Stimulated activated memory B cell treated with anti-CD40 and anti-IgM and Interleukin-4, amounts not matched to agents 10 μg/mL and 1 μg/mL and 100 μg/mL, for 72 hours (primary cell): ENCODE measurements around the gene TRPM4.

ENCODE experiments used
- ATAC-seq: fragments of 150-1000 bp; cut with Tn5 transposase; 2 replicates; pipeline ENCODE4 v1.10.0; 2021
- H3K27ac Mint-ChIP-seq: one replicate; pipeline ENCODE4 v1.8.0; 2022; ENCODE audit warnings: mild to moderate bottlenecking, mixed read lengths
- H3K27me3 Mint-ChIP-seq: one replicate; pipeline ENCODE4 v1.8.0; 2022; ENCODE audit warnings: mixed read lengths
- H3K36me3 Mint-ChIP-seq: one replicate; pipeline ENCODE4 v1.8.0; 2022; ENCODE audit warnings: mixed read lengths
- H3K4me1 Mint-ChIP-seq: one replicate; pipeline ENCODE4 v1.8.0; 2022; ENCODE audit warnings: mixed read lengths
- H3K4me3 Mint-ChIP-seq: one replicate; pipeline ENCODE4 v1.8.0; 2022; ENCODE audit warnings: mild to moderate bottlenecking, moderate library complexity, mixed read lengths
- H3K9me3 Mint-ChIP-seq: one replicate; pipeline ENCODE4 v1.8.0; 2022; ENCODE audit warnings: mixed read lengths

The TRPM4 gene

DNA sequence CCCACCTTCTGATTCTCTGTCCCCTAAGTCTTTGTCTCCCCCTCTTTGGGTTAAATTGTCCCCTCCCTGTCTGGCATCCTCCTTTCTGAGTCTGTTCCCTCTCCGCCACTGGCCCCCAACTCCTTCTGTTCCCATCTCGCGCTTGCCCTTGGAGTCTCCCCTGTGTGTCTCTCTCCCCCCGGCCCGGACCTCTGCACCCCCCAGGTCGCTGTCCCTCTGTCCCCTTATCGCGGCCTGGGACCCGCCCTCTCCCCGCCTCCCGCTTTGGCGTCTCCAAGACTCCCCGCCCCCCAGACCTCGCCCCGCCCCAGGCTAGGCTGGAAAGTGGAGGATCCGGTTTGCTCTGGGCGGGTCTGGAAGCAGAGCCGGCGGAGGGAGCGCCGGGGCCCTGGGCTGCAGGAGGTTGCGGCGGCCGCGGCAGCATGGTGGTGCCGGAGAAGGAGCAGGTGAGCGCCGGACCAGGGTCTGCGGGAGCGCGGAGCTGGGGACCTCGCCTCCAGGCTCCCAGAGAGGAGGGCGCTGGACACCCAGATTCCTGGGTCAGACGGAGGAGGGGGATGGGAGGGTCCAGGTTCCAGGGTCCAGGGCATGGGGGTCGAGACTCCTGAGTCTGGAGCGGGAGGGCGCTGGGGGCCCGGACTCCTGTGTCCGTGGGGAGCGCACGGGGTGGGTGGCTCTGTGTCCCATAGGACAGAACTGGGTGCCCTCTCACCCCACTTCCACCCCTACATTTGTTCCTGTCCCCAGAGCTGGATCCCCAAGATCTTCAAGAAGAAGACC is at the start of gene TRPM4:
TSS of gene TRPM4 (plus strand) at position 348 of the 780 bp plus-strand sequence. CDS start at position 423, 75 bp downstream.
- Mint-ChIP-seq H3K27ac (no peak within 1 kb of the TSS), H3K27me3 (peaks cover 94% of the 10 kb centered on the region), H3K4me1 (peaks cover 15% of the 10 kb centered on the region), H3K36me3 (peaks cover 6% of the 10 kb centered on the region), H3K9me3 (peaks cover 13% of the 10 kb centered on the region), H3K4me3 (peak within 1 kb of the TSS; percentile 49)
- ATAC-seq, result peak; percentile 56

- Mint-ChIP-seq H3K4me1 (peaks cover 28% of the 10 kb centered on the region), H3K4me3 (no peak overlapping the region), H3K27me3 (no peaks in the 10 kb centered on the region), H3K9me3 (no peaks in the 10 kb centered on the region), H3K36me3 (peaks cover 40% of the 10 kb centered on the region), H3K27ac (no peak overlapping the region)
- ATAC-seq, result no peak
These were observed 48.5 kb upstream of the TRPM4 start for GRCh38 chr19:49109051-49109450.

- no peaks in the 10 kb centered on the region for H3K9me3 Mint-ChIP-seq
- peaks cover 26% of the 10 kb centered on the region for H3K4me1 Mint-ChIP-seq
- H3K27me3 Mint-ChIP-seq, result no peaks in the 10 kb centered on the region
- H3K36me3 Mint-ChIP-seq, result peaks cover 33% of the 10 kb centered on the region
- no peak for ATAC-seq
- no peak overlapping the region for H3K4me3 Mint-ChIP-seq
- H3K27ac Mint-ChIP-seq, result no peak overlapping the region
These were observed 47.9 kb upstream of the TRPM4 start for GRCh38 chr19:49109569-49110233.

- Mint-ChIP-seq H3K27me3 (no peaks in the 10 kb centered on the region), H3K36me3 (peaks cover 25% of the 10 kb centered on the region), H3K27ac (no peak overlapping the region), H3K9me3 (no peaks in the 10 kb centered on the region), H3K4me3 (no peak overlapping the region), H3K4me1 (peaks cover 26% of the 10 kb centered on the region)
- ATAC-seq, result no peak
These were observed 47.0 kb upstream of the TRPM4 start for GRCh38 chr19:49110567-49110966.

DNA sequence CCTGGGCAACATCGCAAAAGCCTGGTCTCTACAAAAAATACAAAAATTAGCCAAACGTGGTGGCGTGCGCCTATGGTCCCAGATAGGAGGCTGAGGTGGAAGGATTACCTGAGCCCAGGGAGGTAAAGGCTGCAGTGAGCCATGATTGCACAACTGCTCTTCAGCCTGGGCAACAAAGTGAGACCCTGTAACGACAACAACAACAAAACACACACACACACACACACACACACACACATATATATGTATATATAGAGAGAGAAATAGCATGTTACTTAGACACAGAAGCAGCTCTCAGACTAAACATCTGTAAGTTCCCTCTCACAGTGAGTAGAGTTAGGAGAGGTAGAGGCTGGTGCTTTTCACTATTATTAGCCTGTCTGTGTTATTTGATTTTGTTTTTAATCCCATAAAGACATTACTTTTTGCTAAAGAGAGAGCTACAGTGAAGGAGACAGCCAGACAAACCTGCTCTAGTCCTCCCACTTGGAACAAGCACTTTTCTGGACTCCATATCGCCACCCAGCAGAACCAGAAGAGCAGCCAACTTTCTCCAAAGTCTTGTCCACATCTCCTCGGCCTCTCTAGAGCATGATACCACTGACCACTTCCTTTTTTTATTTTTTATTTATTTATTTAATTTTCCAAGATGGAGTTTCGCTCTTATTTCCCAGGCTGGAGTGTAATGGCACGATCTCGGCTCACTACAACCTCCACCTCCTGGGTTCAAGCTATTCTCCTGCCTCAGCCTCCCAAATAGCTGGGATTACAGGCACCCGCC is 46.2 kb upstream of the TRPM4 start:
- ATAC-seq, result no peak
- H3K27ac Mint-ChIP-seq, result no peak overlapping the region
- H3K27me3 Mint-ChIP-seq, result no peaks in the 10 kb centered on the region

GRCh38 chr19:49113762-49114629 is 43.6 kb upstream of the TRPM4 start, which contains the start of gene LIN7B:
TSS of gene LIN7B (plus strand) at chr19:49114370. CDS start at chr19:49114405, 35 bp downstream.
- Mint-ChIP-seq H3K4me3 (peak within 1 kb of the TSS; percentile 82), H3K9me3 (no peaks in the 10 kb centered on the region), H3K27me3 (no peaks in the 10 kb centered on the region), H3K36me3 (peaks cover 3% of the 10 kb centered on the region), H3K27ac (peak within 1 kb of the TSS; percentile 4), H3K4me1 (peaks cover 45% of the 10 kb centered on the region)
- ATAC-seq, result peak; percentile 80

More for the DNA sequence above, 46.2 kb upstream of the TRPM4 start:
- peaks cover 30% of the 10 kb centered on the region for H3K4me1 Mint-ChIP-seq
- no peak overlapping the region for H3K4me3 Mint-ChIP-seq
- H3K36me3 Mint-ChIP-seq, result peaks cover 25% of the 10 kb centered on the region
- no peaks in the 10 kb centered on the region for H3K9me3 Mint-ChIP-seq

DNA sequence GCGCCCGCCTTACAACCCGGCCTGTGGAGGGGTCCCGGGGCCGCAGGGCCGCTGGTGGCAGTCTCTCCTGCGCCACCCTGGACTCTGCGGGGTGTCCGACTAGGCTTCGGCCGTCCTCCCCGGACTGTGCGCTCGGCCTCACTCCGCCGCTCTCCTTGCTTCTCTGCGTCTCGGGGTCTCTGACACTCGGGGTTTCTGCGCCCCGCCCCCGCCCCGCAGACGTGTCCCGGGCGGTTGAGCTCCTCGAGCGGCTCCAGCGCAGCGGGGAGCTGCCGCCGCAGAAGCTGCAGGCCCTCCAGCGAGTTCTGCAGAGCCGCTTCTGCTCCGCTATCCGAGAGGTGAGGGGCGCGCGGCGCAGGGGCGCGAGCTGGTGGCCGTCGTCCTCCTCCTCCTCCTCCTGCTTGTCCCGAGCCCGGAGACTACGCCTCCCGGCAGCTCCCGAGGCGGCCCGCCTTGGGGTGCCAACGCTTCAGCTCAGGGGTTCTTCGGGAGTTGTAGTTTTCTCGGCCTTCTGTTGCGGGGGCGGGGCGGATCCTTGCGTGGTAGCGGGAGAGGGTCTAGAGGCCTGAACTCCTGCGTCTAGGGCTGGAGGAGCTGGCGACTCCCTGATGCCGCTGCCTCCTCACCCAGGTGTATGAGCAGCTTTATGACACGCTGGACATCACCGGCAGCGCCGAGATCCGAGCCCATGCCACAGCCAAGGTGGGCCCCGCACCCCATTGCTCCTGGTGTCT is 42.8 kb upstream of the TRPM4 start:
- no peaks in the 10 kb centered on the region for H3K36me3 Mint-ChIP-seq
- H3K27ac Mint-ChIP-seq, result no peak overlapping the region
- ATAC-seq, result no peak
- H3K4me3 Mint-ChIP-seq, result peak overlapping the region; percentile 78
- peaks cover 46% of the 10 kb centered on the region for H3K4me1 Mint-ChIP-seq
- no peaks in the 10 kb centered on the region for H3K9me3 Mint-ChIP-seq
- H3K27me3 Mint-ChIP-seq, result no peaks in the 10 kb centered on the region

GRCh38 chr19:49116544-49116943 is 41.0 kb upstream of the TRPM4 start:
- H3K4me1 Mint-ChIP-seq, result peaks cover 59% of the 10 kb centered on the region
- H3K9me3 Mint-ChIP-seq, result no peaks in the 10 kb centered on the region
- no peak overlapping the region for H3K27ac Mint-ChIP-seq
- no peak overlapping the region for H3K4me3 Mint-ChIP-seq
- H3K27me3 Mint-ChIP-seq, result peaks cover 14% of the 10 kb centered on the region
- ATAC-seq, result no peak
- no peaks in the 10 kb centered on the region for H3K36me3 Mint-ChIP-seq

DNA sequence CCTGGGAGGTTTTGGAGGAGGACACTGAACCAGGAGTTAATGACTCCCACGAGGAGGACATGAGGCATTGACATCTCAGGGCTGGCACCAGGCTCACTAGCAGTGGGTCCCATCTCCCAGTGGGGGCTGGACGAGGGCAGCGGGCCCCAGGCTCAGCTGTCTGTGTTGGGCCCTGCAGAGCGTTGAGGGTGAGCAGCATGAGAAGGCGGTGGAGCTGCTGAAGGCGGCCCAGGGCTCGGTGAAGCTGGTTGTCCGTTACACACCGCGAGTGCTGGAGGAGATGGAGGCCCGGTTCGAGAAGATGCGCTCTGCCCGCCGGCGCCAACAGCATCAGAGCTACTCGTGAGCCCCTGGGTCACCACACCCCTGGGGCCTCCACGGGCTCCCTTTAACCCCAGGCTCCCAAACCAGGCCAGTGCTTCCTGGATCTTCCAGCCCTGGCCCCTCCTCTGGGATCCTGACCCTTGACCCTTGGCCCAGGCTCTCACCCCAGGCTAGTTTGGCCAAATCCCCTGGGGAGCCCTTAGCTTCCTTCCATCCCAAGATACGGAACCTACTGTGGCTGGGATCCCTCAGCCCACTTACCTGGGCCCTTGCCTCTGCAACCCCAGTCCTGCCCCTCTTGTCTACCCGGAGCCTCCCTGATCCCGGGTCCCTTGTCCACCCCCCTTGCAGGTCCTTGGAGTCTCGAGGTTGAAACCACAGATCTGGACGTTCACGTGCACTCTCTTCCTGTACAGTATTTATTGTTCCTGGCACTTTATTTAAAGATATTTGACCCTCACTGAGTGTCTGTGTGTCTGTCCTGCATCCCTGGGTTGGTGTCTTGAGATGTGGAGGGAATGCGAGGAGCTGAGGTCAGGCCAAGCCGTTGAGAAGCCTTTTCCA is 39.7 kb upstream of the TRPM4 start:
- no peak for ATAC-seq
- peaks cover 14% of the 10 kb centered on the region for H3K27me3 Mint-ChIP-seq
- H3K9me3 Mint-ChIP-seq, result no peaks in the 10 kb centered on the region
- peak overlapping the region; percentile 87 for H3K4me3 Mint-ChIP-seq
- no peaks in the 10 kb centered on the region for H3K36me3 Mint-ChIP-seq
- peaks cover 59% of the 10 kb centered on the region for H3K4me1 Mint-ChIP-seq
- peak overlapping the region; percentile 94 for H3K27ac Mint-ChIP-seq

DNA sequence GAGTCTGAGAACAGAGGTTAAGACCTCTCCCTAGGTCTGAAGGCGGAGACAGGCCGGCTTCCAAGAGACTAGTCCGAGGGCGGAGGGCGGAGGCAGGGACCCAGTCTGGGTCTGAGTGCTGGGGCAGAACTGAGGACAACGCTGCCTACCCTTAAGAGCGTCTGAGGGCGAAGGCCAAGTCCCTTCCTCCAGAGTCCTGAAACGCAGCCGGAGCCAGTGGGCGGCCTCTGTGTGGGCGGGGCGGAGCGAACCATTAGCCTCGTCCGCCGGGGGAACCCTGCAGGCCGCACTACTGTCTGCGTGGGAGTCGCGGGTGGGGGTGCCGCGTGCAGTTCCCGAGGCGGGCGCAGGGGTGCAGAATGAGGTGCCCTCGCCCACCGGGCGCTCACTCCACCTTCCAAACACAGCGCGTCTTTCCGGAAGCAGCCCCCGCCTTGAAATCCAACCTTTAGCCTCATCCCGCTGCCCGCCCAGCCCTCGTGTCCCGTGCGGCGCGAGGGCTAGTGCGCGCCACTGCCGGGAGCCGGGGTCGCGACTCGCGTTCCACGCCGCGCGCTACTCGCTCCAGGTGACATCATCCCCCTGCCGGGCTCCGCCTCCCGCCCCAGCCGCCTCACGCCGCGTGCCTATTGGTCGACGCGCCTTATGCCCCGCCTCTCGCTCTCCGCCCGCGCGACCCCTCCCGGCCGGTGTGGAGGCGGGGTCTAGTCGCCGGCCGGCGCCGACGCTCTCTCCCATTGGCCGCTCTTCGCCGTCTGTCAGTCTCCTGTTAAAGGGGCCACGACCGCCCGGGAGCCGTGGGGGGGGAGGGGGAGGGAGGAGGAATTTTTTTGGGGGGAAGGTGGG is 38.8 kb upstream of the TRPM4 start, which contains the start of gene C19orf73:
TSS of gene C19orf73 (minus strand) at position 579 of the 846 bp plus-strand sequence. CDS start at position 458, 121 bp downstream.
- Mint-ChIP-seq H3K4me1 (peaks cover 51% of the 10 kb centered on the region), H3K27me3 (peaks cover 14% of the 10 kb centered on the region), H3K4me3 (peak within 1 kb of the TSS; percentile 87), H3K27ac (peak within 1 kb of the TSS; percentile 94), H3K9me3 (no peaks in the 10 kb centered on the region), H3K36me3 (no peaks in the 10 kb centered on the region)
- peak; percentile 91 for ATAC-seq

DNA sequence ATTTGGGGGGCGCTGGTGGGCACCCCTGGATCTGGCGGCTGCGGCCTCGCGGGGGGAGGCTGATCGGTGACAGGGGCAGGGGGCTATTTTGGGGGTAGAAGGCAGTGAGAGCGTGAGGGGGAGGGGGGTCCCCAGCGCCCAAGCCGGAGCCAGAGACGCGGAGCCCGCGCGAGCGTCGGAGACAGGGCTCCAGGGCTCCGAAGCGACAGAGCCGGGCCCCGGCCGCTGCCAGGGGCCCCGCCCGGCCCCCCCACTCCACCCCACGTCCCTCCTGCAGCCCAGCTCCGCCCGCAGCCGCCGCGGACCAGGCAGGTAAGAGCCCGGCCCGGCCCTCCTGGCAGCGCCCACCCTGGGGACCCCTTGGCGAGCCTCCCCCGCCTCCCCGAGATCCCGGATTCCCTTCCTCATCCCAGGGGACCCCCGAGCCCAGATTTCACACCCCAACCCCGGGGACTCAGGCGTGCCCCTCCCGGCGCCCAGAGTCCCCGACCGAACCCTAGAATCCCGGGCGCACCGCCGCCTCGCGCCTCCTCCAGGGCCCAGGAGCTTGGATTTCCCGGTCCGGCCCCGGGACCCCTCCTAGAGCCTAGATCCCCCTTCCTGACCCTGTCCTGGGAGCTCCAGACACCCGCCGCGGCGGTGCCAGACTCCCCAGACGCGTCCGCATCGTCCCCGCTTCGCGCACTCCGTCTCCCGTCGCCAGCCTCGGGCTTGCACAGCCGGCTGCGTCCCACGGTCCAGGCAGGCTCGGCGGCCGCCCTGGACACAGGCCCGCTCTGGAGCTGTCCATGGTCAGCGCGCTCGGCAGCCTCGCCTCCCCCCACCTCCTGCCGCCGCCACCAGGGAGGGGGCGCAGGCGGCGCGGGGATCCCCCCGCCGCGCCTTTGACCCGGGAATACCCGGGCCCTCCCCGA is 37.9 kb upstream of the TRPM4 start, which contains the start of gene PPFIA3:
TSS of gene PPFIA3 (plus strand) at position 134 of the 914 bp plus-strand sequence. CDS start 8,330 bp downstream, outside the sequence.
- Mint-ChIP-seq H3K4me1 (peaks cover 48% of the 10 kb centered on the region), H3K9me3 (no peaks in the 10 kb centered on the region), H3K27me3 (peaks cover 14% of the 10 kb centered on the region), H3K27ac (peak within 1 kb of the TSS; percentile 94), H3K36me3 (no peaks in the 10 kb centered on the region), H3K4me3 (peak within 1 kb of the TSS; percentile 87)
- peak; percentile 2 for ATAC-seq
